SW 1271 (cell line): Measurements from ENCODE around the gene CHTF18.
A peak's percentile ranks its signal among the peaks of the same experiment; 100 is the strongest.
"Not testable (repeated sequence)": the region's sequence is repeated elsewhere in the genome, so short reads cannot be mapped to it uniquely, and the experiment has no call there.

Experiments
- DNase-seq, 2 experiments: peaks; one replicate each; lab custom pipeline; 2025; lab: John Stamatoyannopoulos, UW

The CHTF18 gene

GRCh38 chr16:788399-789126 lies at the start of gene CHTF18:
Gene CHTF18, plus strand, starts transcription at chr16:788620. Its CDS starts 65 bp downstream, at chr16:788685.
- peak in 1 of 2 experiments; percentile 60 for DNase-seq

GRCh38 chr16:739560-740458 lies 48.6 kb upstream of the CHTF18 start:
- DNase-seq: no peak

- no peak for DNase-seq
Measured at GRCh38 chr16:740459-740763, 48.0 kb upstream of the CHTF18 start.

DNA sequence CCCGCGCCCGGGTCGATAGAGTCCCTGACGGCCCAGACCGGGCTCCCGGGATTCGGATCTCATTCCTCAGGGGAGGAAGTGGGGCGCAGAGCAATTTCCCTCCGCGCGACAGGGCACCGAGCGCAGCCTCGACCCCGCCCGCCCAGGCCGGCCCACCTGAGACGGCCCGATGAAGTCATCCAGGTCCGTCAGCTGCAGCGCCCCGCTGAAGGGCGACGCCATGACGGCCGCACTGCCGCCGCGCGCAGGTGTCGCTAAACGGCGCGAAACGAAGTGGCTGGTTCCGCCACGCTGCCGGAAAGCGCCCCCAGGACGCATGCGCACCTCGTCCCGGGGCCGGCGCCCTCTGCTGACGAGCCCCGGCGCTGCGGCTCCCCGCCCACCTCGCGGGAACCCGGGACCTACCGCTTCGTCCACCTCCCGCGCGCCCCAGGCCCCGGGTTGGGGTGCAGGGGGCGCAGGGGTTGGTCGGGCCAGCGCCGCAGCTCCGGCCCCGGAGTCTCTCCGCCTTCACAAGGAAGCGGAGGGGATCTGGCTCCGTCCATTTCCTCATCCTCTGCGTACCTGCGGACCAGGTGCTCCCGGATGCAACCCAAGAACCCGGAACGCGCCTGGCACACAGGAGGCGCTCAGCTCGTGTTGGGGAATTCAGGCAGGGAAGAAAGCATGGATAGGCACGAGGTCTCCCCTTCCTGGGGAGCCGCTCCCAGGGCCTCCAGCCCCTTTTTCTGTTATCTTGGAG lies 47.5 kb upstream of the CHTF18 start, which contains the start of gene CIAO3:
CIAO3 (minus strand) TSS at position 234 of the 742 bp plus-strand sequence; CDS start at position 222, 12 bp downstream.
- peak; percentile 37 to 55 for DNase-seq

GRCh38 chr16:741986-742629 lies 46.3 kb upstream of the CHTF18 start:
- DNase-seq: no peak

GRCh38 chr16:742894-743293 lies 45.5 kb upstream of the CHTF18 start:
- not testable (repeated sequence) for DNase-seq

GRCh38 chr16:743794-744500 lies 44.5 kb upstream of the CHTF18 start:
- DNase-seq: no peak

GRCh38 chr16:745739-746138 lies 42.7 kb upstream of the CHTF18 start:
- DNase-seq: no peak

DNA sequence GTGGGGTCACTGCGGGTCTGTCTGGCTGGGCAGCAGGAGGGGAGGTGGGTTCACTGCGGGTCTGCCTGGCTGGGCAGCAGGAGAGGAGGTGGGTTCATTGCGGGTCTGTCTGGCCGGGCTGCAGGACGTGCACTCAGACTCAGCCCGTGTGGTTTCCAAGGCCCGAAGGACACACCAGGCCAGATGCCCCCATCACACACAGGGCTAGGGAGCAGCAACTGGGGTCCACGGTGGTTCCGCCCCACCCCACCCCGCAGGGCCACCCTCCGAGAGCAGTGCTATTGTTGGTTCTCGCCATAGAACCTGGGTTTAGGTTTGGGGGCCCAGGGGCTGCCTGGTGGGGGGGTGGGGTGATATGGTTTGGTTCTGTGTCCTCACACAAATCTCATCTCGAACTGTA lies 41.8 kb upstream of the CHTF18 start:
- no peak for DNase-seq

GRCh38 chr16:747978-748746 lies 40.3 kb upstream of the CHTF18 start:
- DNase-seq: no peak

- DNase-seq: no peak
Measured at GRCh38 chr16:749010-749409, 39.4 kb upstream of the CHTF18 start.

DNA sequence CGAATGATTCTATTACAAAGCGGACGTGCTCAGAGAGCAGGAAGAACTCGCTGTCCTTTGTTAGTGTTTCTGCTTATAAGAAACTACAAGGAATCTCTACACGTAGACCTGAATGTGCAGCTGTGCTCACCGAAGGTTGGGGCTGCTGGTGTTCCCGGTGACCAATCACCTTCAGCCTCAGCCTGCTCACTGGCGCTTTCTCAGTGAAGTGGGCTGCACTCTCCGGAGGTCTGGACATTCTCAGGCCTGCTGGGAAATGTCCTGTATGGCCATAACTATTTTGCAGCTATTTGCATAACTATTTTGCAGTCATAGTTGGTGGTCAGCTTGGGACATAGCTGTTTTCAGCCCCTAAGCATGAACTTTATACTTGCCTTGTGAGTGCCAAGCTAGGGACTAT lies 37.9 kb upstream of the CHTF18 start:
- DNase-seq: no peak

- no peak for DNase-seq
Measured at GRCh38 chr16:751152-752006, 37.0 kb upstream of the CHTF18 start.

DNA sequence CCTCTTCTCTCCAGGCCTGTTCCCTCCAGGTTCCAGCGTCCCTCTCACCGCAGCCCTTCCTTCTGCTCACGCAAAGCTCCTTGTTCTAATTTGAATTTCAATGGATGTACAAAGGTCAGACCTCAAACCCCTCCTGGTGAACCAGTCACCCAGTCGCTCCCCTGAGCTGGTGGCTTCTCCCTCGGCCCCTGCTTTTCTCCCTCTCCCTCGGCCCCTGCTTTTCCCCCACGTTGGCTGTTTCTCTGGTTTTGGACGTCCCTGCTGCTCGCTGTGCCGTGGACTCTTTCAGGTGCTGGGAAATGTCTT lies 36.5 kb upstream of the CHTF18 start:
- no peak for DNase-seq

- not testable (repeated sequence) for DNase-seq
Measured at GRCh38 chr16:754121-754607, 34.3 kb upstream of the CHTF18 start.

GRCh38 chr16:754656-755055 lies 33.8 kb upstream of the CHTF18 start:
- DNase-seq: no peak

DNA sequence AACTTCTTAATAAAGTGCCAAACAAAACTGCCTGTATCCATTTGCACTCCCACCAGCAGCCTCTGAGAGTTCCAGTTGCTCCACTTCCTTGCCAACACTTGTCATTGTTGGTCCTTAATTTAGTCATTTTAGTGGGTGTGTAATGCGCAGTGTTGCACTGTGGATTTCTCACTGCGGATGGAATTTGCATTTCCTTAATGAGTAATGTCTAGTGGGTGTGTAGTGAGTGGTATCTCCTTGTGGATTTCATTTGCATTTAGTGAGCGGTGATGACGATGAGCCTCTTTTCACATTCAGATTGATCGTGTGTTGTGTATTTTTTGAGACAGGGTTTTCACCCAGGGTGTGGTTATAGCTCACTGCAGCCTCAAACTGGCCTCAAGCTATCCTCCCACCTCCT lies 32.0 kb upstream of the CHTF18 start:
- DNase-seq: no peak

DNA sequence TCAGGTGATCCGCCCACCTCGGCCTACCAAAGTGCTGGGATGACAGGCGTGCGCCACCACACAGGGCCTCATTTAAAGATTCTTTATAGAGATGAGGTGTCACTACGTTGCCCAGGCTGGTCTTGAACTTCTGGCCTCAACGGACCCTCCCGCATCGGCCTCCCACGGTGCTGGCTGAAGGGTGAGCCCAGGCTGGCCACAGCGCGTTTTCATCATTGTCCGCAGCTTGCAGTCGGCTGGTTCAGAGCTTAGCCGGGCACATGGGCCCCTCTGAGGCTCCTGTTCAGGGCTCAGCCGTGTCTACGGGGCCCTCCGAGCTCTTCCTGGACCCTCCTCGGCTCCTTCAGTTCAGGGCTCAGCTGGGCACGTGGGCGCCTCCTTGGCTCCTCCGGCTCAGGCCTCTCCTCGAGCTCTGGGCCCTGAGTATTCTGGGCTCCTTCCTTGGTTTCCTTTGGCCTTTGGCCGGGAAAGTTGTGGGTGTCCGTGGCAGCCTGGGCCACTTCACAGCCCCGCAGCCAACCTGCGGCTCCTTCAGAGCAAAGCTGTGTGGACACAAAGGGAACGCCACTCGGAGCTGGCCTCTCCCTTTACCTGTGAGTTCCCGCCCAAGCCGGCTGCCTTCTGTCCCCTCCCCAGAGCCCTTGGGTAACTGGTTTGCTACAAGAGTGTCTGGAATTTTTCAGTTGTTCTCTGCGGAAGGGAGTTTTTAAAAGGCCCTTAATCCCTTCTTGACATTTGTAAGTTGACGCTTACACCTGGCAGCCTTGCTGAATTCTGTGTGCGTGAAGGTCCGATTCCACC lies 29.1 kb upstream of the CHTF18 start:
- DNase-seq: no peak

DNA sequence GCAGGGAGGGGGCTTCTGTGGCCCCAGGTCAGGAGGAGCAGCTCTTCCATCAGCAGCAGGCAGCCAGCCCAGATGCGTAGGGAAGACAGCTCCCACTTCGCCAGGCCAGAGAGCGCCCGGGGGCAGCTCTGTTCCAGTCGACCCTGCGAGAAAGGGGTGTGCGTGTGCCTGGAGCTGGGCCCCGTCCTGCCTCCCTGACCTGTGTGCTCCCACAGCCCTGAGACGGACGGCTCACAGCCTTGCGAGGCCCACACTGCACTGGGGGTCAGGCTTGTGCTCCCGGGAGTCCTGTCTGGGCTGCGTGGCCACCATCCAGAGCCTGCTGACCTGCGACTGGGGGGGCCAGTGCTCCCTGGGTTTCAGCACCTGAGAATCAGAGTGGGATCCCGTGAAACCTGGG lies 28.4 kb upstream of the CHTF18 start:
- DNase-seq: no peak
